Medulla oblongata (tissue), 1 donor: ENCODE measurements around the gene DHRS7C.

Source experiments
- DNase-seq: peaks from one replicate; pipeline ENCODE4 v3.0.0-alpha.2; 2015; ENCODE audit errors: extremely low spot score

DHRS7C gene

GRCh38 chr17:9766970-9767369 is 24.4 kb downstream of the DHRS7C start:
- no peak for DNase-seq

DNA sequence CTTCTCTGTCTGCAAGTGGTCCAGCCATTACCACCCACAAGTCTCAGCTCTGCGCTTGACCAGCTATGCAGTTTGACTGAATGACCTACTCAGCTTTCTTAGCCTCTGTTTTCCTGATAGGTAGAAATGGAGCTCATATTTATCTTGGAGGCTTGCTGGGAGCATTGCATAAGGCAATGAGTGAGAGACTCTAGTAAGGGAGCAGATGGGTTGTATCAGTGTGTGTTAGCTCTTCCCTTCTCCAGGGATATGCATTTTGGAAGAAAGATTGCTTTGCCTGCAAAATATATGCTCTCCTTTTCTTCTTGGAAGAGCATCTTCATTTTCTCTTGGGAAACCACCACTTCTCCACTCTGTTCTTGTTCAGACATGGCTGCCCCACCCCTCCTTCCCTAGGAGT is 26.1 kb downstream of the DHRS7C start:
- DNase-seq: no peak

DNA sequence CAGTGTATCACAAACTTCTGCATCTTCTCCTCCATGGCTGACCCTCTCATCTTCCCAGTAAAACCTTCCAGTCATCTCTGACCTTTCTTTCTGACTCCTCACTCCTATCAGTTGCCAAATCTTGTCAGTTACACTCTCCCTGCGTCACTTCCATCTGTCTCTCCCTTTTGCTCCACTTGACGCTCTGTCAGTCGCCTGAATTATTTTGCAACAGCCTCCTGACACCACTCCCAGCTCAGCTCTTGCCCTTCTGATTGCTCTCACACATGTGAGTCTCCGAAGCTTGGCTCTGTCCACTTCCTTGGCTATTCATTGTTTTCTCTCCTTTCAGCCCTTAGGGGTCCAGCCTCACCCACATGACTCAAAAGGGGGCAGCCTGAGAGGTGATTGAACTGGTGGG is 27.7 kb downstream of the DHRS7C start:
- DNase-seq: no peak

DNA sequence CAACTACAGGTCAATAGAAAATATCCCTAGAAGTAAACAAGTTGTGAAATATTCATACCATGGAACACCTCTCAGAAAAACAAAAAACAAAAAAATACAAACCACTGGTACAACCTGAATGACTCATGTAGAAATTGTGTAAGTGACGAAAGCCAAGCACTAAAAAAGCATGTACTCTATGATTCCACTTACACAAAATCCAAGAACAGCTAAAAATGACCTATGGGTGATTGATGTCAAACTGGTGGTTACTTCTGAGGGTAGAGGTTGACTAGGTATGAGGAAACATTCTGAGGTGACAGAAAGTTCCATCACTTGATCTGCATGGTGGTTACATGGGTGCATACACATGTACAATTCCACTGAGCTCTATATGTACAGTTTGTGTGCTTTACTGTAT is 31.1 kb downstream of the DHRS7C start:
- DNase-seq: no peak

- no peak for DNase-seq
Observed at GRCh38 chr17:9755083-9755482, 36.3 kb downstream of the DHRS7C start.

DNA sequence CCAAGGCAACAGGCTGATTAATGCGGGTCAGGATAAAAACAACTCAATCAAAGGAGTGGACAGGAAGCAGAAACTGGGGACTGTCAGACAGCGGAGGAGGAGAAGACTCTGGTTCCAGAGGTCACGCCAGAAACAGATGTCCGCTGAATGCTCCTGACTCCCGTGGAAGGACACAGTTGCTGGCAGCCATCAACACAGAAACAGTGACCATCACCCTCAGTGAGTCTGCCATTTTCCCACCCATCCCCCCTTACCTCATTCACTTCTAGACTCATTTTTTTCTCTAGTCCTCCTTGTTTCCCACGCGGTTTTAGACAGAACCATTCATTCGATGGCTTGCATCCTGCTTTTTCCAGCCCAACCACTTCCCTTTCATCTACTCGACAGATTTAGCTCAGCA is 40.9 kb downstream of the DHRS7C start:
- no peak for DNase-seq

DNA sequence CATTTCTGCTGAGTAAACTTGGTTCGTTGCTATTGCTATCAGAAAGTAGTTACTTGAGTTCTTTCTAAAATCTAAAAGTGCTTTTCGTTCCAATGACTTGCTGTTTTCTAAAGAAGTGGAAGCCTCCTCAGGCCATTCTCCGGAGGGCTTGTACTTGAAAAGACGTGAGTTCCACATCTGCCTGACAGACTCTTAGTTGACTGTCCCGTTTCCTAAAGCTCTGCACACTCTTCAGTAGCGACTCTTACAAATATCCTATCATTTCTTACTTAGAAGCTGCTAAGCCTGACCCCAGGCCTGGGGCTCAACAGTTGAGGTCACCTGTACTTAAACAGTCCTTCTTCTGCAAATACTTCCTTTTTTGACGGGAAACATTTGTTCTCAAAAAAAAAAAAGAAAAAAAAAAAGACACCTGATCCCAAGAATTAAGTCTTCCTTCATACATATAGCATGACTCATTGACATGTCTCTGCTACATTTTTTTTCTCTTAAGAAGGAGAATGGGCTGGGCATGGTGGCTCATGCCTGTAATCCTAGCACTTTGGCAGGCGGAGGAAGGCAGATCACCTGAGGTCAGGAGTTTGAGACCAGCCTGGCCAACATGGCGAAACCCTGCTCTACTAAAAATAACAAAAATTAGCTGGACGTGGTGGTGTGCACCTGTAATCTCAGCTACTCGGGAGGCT is 61.5 kb downstream of the DHRS7C start:
- DNase-seq: no peak

GRCh38 chr17:9729034-9729650 is 62.2 kb downstream of the DHRS7C start:
- DNase-seq: peak; percentile 80

- no peak for DNase-seq
Observed at GRCh38 chr17:9728564-9728963, 62.8 kb downstream of the DHRS7C start.

- DNase-seq: no peak
Observed at GRCh38 chr17:9728005-9728404, 63.4 kb downstream of the DHRS7C start.

DNA sequence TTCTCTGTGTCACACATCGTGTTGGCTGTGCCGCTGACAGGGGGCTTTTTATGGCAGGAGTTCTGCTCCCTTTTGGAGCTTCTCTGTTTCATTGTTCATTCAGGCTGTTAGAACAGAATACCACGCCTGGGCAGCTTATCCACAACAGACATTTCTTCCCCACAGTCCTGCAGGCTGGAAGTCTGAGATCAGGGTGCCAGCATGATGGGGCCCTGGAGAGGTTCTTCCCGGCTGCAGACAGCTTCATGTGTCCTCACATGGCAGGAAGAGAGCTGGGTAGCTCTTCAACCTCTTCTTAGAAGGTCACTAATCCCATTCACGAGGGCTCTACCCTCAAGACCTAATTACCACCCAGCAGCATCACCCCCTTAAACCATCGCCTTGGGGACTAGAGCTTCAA is 65.1 kb downstream of the DHRS7C start:
- no peak for DNase-seq

- DNase-seq: peak; percentile 70
Observed at GRCh38 chr17:9725575-9725974, 65.8 kb downstream of the DHRS7C start.
